HG03139 (cell line): ENCODE data around the gene RNF166.

Experiments used
- ATAC-seq: cut with Tn5 transposase; IDR thresholded peaks from one replicate; pipeline ENCODE4 v1.9.1; 2021; ENCODE audit not compliant: unreplicated experiment

RNF166 gene

DNA sequence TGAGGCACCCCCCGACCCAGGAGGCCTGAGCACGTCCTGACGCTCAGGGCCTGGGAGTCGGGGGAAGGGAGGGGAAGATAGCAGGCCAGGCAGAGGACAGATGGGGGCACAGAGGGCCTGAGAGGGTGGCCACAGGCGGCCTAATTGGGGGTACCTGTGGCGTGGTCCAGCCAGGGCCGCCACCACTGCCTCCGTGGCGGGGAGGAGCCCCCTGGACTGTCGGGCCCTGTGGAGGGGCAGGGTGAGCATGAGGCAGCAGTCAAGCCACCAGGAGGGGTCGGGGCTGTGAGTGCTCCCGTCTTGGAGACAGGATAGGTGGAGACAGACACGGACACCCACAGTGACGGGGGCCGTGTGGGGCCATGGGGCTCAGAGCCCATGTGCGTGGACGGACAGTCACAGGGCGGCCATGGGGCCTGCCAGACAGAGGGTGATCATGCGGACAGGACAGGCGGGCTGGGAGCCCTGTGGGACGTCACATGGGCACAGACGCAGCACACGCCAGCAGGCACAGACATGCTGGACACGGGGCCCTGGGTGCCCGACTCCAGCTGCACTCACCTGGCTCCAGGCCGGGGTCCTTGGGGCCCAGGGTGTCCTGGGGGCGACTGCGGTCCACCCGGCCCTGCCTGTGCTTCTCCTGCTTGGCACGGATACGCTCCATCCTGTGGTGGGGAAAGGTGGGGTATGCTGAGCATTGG, 18.8 kb upstream of the RNF166 start:
- ATAC-seq = no peak

DNA sequence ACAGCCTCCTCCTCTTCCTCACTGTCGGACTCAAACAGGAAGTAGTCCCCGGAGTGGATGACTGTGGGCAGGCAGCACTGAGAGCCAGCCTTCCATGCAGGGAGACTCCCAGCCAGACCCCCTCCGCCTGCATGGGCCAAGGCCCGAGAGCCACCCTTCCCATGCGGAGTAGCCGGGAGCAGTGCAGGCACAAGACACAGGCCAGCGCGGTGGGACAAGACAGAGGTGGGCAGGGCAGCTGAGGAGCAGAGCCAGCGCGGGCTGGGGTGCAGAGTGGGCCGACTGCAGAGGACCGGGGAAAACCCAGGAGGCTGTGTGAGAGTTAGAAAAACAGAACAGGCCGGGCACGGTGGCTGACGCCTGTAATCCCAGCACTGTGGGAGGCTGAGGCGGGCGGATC, 17.7 kb upstream of the RNF166 start:
- ATAC-seq = no peak

DNA sequence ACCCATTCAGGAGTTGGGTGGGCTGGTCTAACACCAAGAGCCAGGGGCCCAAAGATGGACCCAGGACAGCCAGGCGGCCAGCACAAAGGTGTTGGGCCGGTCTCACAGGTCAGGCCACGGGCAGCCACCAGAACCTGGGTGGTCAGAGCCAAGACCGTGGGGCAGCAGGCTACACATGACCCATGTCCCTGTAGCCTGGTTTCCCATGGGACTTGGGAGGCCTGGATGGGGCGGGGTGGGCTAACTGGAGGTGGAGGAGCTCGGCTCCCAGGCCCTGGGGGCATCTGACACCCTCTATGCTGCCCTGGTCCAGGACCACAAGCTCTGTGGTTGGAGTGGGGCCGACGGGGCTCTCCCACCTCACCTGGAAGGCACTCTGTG, 17.3 kb upstream of the RNF166 start:
- ATAC-seq = no peak

DNA sequence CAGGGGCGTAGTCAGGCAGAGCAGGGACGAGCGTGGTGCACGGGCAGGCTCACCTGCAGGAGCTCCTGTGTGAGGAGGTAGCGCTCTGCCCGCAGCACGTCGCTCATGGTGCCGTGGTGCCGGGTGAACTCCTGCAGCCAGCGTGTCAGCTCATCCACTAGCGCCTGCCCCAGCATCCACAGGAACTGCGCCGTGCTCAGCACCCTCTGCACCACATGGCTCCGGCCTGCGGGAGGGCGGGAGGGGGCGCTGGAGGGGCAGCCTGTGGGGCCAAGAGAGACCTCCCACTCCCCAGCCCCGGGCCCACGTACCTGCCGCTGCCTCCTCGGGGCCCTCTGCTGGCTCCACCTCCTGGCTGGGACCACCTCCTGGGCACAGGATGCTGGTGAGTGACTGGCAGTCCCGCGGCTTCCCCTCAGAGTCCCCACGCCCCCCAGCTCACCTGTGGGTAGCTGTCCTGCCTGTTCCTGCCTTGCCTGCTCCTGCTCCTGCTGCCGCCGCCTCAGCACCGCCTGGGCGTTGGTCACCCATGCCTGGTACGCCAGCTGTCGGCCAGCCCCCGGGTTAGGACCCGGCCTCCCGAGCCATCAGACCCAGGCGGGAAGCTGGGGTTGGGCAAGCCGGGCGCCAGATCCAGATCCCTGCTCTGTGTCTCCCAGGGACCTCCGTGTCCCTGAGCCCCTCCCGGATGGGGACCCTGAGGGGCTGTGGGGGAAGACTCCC, 16.7 kb upstream of the RNF166 start:
- ATAC-seq = no peak

DNA sequence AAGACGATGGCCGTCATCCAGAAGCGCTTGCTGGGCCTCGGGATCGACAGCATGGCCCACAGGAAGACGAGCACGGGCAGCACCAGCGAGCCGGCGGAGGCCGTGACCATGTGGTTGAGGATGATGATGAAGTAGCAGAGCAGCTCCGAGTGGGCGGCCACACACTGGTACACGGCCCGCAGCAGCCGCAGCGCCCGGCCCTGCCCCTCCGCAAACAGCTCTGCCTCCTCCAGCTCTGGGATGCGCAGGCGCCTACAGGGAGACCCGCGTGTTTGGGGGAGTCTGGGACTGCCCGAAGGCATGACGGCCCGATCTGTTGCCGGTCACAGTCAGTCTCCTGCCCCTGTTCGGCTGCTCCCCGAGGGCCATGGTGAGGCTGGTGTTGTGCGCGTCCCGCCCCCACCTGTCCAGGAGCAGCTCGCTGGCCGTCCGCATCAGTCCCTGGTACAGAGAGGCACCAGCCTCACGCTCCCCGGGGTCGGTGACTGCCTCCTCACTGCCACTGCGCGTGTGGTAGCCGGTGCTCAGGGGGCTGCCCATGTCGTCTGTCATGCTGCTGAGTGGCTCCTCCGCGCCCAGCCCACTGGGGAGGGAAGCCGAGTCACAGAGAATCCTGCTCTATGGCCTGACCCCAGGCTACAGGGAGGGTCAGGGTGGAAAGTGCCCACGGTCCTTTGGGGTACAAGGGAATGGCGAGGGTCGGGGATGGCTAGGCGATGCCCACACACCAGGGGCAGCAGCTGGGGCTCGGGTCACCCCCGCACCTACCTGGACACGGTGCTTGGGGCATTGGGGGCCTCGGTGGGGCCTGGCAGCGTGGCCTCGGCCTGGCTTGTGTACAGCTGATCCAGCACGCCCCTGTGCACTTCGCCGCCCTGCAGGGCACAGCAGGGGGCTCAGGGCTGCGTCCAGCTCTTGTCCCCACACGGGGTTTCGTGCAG, 15.9 kb upstream of the RNF166 start:
- no peak for ATAC-seq

DNA sequence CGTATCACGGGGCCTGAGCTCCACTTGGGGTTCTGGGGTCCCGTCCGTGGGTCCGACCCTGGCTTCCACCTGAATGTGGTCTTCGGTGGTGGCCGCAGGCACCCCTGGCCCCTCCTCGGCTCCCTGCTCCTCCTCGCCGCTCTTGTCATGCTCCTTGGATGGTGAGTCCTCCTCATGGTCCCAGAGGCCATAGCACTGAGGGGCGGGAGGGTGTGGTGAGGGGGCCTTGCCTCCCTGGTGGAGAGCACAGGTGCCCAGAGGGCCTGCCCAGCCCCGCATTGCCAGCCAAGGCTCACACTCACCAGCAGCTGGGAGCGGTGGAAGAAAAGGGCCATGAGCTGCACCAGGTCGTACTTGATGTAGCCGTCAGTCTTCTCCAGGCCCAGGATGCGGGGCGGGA, 15.0 kb upstream of the RNF166 start:
- ATAC-seq = no peak

DNA sequence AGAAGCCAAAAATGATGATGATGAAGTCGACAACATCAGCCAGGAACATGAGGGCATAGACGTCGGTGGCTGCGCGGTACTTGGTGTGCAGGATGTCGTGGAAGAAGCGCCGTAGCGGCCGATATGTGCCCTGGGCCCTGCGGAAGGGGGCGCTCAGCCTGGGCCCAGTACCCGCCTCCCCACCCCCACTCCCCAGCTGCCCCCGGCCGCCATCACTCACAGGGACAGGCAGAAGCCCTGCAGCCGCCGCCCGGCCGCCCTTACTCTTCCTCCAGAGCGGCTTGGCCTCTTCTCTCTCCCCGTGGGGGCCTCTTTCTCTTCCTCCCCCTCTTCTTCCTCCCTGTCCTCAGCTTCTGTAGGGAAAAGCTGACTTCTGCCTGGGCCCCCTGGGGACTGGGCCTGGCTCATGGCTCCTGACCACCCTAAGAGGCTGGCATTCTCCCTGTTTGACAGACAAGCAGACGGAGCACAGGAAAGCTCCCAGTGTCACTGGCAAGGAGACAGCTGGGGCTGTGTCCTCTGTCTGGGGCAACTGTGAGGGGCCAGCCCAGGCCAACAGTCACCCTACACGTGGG, 14.3 kb upstream of the RNF166 start:
- no peak for ATAC-seq

DNA sequence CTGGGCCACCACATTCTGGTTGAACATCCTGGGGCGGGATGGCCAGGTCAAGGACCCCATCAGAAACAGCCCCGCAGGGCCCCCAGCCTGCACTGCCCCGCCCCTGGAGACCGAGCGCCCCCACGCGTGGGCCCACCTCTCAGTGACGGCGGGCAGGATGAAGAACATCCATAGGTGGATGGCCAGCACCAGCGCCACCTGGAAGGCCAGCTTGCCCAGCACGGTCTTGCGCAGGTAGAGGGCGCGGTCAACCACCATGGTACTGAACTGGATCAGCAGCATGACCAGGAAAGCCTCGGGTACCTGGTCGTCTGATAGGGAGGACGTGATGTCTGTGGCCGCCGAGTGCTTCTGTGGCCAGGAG, 13.7 kb upstream of the RNF166 start:
- no peak for ATAC-seq

DNA sequence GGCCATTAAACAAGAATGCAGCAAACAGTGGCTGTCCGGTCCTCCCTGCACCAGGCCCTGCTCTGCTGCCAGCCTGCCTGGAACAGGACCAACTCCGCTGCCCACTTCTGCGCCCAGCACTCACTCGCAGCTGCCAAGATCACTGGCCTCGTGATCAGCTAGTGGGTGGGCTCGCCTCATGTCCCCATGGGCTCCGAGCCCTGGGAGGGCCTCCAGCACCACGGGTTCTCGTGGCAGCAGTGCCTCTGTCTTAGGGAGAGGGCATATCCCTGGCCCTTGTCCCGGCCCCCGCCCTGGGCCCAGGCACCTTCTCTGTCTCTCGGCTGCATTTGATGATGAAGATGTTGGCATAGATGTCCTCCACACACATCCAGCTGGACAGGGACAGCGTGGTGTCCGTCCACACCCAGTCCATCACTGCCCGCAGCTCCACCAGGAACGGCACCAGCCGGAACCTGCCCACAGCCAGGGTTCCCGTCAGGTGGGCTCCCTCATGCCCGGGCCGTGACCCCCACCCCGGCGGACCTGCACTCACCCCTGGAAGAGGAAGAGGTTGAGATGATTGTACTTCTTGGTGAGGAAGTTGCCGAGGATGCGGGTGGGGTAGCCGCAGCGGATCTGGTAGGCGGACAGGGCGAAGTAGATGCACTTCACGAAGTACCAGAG, 13.2 kb upstream of the RNF166 start:
- no peak for ATAC-seq

DNA sequence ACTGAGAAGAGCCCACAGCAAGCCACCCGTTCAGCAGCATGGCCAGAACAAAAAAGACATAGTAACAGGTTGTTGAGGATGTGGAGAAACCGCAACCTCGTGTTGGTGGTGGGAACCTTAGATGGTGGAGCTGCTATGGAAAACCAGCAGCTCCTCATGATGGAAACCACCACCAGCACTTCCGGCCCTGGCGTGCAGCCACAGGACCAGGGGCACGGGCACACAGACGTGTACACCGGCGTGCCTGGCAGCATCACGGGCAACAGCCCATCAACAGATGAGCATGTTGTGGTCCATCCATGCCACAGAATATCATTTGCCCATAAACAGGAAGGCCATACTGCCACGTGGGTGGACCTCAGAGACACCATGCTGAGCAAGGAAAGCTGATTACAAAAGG, 12.0 kb upstream of the RNF166 start:
- no peak for ATAC-seq

DNA sequence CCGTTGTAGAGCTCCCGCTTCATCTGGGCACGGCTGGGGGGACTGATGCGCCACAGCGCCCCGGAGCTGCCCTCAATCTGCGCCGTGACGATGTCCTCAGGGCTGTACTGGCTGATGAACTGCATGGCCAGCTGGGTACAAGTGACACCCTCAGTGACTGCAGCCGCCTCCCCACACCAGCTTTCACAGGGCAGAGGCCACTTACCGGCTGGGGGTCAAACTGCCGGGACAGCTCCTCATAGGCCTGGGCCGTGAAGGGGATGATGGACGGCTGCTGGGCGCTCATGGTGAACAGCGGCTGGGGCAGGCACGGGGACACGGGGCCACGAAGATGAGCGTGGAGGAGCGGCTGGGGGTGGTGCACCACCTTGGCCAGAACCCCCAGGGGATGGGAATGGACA, 10.4 kb upstream of the RNF166 start:
- ATAC-seq = no peak

DNA sequence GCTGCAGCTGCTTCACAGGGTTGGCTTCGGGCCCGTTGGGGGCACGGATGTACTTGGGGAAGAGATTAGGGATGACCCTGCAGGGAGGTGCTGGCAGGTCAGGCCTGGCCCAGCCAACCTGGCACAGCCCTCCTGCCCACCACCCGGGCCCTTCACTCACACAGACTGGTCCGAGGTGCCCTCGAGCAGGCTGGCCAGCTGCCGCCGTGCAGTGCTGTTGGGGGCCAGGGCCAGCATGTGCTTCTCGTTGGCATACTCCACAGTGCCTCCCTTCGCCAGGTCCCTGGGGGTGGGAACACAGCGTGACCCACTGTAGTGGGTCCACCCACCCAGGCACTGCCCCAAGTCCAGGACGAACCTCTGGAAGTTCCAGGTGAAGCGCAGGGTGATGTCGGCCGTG, 10.0 kb upstream of the RNF166 start:
- no peak for ATAC-seq

DNA sequence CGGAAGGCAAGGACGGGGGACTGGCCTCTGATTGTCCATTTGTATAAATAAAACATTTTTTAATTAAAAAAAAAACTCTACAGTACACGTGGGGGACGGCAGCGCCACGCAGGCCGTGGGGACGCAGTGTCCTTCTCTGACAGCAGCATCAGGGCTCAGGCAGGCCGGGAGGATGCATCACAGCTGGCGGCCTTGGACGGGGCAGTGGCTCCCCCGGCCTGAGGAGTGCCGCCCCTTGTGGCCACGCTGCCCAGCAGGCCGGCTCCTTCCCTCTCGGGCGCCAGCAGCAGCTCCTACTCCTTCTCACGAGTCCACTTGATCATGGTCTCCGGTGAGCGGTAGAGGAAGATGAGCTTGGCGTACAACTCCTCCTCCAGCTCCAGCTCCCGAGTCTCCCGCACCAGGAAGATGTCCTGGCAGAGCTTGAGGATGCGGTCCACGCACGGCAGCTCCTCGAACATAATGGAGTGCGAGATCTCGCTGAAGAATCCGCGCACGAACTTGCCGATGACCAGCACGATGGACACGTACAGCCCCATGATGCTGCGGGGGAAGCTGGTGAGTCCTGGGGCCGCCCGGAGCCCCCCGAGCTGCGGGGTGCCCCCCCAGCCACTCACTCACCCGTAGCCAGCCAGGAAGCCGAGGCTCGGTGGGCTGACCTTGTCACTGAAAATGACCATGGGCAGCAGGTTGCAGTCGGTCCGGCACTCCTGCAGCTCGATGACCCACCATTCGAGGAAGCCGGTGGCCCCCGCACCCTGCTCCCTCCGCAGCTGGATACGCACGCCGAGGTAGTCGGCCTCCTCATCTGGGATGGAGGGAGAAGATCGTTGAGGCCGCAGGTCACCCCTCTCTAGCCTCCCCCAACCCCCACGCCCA, 9.3 kb upstream of the RNF166 start:
- ATAC-seq = no peak

DNA sequence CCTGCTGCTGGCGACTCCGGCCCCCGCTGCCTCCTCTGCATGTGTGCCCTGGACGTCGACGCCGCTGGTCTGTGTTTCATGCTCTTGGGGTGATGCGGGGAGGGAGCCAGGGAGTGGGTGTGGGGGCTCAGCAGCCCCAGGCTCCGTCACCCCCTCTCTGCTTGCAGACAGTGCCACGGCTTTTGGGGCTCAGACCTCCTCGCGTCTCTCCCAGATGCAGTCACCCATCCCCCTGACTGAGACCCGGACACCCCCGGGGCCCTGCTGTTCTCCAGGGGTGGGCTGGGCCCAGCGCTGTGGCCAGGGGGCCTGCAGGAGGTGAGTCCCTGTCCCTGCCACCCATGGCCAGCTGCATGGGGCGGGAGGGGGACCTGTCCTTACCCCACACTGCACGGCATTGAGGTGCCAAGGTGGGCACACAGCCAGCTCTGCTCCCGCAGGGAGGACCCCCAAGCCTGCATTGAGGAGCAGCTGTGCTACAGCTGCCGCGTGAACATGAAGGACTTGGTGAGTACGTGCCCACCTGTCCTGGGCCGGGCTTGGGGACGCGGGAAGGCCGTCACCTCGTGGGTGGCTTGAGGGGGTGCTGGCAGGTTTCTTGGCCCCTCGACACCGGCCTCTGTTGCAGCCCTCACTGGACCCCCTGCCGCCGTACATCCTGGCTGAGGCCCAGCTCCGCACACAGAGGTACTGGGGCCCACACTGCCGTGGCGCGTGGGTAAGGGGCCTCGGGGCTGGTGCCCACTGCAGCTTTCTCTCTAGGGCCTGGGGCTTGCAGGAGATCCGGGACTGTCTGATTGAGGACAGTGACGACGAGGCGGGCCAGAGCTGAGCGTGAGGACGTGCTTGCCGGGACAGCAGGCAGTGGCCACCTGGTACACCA, 8.5 kb upstream of the RNF166 start:
- ATAC-seq = no peak

DNA sequence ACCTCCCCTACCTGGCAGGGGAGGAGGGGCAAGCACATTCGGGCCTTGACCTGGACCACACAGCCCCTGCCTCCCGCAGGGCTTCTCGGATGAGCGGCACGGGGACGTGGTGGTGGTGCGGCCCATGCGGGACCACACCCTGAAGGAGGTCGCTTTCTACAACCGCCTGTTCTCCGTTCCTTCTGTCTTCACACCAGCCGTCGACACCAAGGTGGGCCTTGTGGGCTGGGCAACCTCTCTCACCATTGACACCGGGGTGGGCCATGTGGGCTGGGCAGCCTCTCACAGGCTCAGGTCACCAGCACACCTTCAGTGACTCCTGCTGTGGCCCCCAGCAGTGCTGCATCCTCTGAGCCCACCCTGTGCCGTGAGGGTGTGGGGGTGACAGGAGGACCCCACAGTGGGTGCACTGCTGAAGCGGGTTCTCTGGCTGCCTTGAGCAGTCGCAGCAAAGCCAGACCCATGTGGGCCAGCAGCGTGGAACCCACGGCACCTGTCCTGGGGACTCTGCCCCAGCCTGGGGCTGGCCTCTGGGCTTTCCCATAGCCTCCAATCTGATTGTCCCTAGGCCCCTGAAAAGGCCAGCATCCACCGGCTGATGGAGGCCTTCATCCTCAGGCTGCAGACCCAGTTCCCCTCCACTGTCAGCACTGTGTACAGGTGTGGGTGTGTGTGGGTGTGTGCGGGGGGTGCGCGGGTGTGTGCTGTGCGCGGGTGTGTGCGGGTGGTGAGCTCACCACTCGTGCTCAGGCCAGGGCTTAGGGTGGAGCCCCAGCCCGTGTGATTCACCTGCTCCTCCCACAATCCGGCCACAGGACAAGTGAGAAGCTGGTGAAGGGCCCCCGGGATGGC, 7.6 kb upstream of the RNF166 start:
- ATAC-seq = no peak

DNA sequence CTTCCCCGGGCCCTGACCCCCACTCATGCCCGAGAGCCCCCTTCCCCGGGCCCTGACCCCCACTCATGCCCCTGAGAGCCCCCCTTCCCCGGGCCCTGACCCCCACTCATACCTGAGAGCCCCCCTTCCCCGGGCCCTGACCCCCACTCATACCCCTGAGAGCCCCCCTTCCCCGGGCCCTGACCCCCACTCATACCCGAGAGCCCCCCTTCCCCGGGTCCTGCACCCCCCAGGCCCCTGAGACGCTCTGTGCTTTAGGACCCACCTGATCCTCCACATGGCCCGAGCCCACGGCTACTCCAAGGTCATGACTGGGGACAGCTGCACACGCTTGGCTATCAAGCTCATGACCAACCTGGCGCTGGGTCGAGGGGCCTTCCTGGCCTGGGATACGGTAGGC, 6.8 kb upstream of the RNF166 start:
- no peak for ATAC-seq

DNA sequence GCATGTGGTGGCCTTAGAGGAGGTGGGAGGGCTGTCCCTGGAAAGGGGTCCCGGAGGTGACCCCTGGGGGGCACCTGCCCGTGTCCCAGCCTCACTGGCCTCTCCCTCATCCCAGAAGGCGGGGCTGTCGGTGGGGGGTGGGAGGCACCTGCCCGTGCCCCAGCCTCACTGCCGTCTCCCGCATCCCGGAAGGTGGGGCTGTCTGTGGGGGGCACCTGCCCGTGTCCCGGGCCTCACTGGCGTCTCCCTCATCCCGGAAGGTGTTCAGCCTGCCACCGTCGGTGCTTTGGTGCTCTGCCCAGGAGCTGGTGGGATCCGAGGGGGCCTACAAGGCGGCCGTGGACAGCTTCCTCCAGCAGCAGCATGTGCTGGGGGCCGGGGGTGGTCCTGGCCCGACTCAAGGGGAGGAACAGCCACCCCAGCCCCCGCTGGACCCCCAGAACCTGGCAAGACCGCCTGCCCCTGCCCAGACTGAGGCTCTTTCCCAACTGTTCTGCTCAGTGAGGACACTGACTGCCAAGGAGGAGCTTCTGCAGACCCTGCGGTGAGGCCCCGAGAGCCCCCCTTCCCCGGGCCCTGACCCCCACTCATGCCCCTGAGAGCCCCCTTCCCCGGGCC, 6.3 kb upstream of the RNF166 start:
- no peak for ATAC-seq
